H1 (cell line): Measurements from ENCODE around the gene OGT.

ENCODE experiments used
- CHD1 ChIP-seq: IDR thresholded peaks from 2 replicates; pipeline ENCODE4 v1.6.1; 2012; ENCODE audit warnings: low read depth, low read length, improper control_type of control experiment
- CTCF ChIP-seq, 3 experiments: IDR thresholded peaks; 1 replicate in 2 of 3; 2 replicates in 1 of 3; pipeline versions ENCODE4 v1.5.1 to v1.6.1; 2011; ENCODE audit warnings: low read length in 3 of 3, mild to moderate bottlenecking in 3 of 3, inconsistent platforms in 2 of 3, low read depth in 1 of 3, moderate library complexity in 1 of 3; ENCODE audit not compliant: insufficient read depth in 1 of 3; ENCODE audit errors: control extremely low read depth in 1 of 3
- EZH2 ChIP-seq: fragments of 200-600 bp; sonication (generic); IDR thresholded peaks from 2 replicates; pipeline ENCODE4 v1.7.1; 2012; ENCODE audit warnings: low read depth, mild to moderate bottlenecking, moderate library complexity, low read length, inconsistent platforms; ENCODE audit not compliant: severe bottlenecking
- RFX5 ChIP-seq: IDR thresholded peaks from 2 replicates; pipeline ENCODE4 v1.6.1; 2011; ENCODE audit warnings: low read depth, low read length, improper control_type of control experiment, borderline replicate concordance
- TCF12 ChIP-seq: IDR thresholded peaks from 2 replicates; pipeline ENCODE4 v1.6.1; 2011; ENCODE audit warnings: low read depth, mild to moderate bottlenecking, low read length
- ZNF274 ChIP-seq: IDR thresholded peaks from 2 replicates; pipeline ENCODE4 v1.7.0; 2012; ENCODE audit warnings: low read length, borderline replicate concordance; ENCODE audit errors: extremely low read depth

- TF ChIP-seq EZH2 (no peak), RFX5 (no peak), CTCF (IDR thresholded peaks at IDR 0.05; ENCODE audit: control extremely low read depth in 1 of 3, insufficient read depth in 1 of 3, low read depth in 1 of 3, low read length in 3 of 3) (no peak), TCF12 (no peak), ZNF274 (no peak), CHD1 (no peak)
Observed at GRCh38 chrX:71542411-71542810, 9.5 kb downstream of the OGT start.
